Cardiac muscle cell (in vitro differentiated cells and primary cell): ENCODE results near the gene ALDH16A1. TPM values are rescaled to one million over a fixed set of nuclear protein-coding genes. Genes with fewer than 3 reads are reported as not detected.
A peak's percentile ranks its signal among the peaks of the same experiment; 100 is the strongest.

Experiments used
- DNase-seq, 2 donors: peaks; one replicate each; pipeline versions ENCODE4 v3.0.0 to v3.0.0-alpha.2; 2010 to 2017; ENCODE audit warnings: low read depth in 1 of 2, low spot score in 1 of 2
- H3K27ac ChIP-seq: fragments of 200-600 bp; sonication (generic); 2 replicates; pipeline ENCODE4 v1.5.1; 2016
- H3K27me3 ChIP-seq: fragments of 200-600 bp; sonication (generic); 2 replicates; pipeline ENCODE4 v1.6.0; 2016; ENCODE audit warnings: control low read depth
- H3K36me3 ChIP-seq: fragments of 200-600 bp; sonication (generic); 2 replicates; pipeline ENCODE4 v1.5.1; 2016; ENCODE audit warnings: control low read depth
- H3K4me1 ChIP-seq: fragments of 200-600 bp; sonication (generic); 2 replicates; pipeline ENCODE4 v1.8.1; 2017; ENCODE audit warnings: low read depth, mild to moderate bottlenecking, mixed run types
- H3K4me3 ChIP-seq: fragments of 200-600 bp; sonication (generic); 2 replicates; pipeline ENCODE4 v1.5.1; 2016; ENCODE audit warnings: mild to moderate bottlenecking
- H3K9me3 ChIP-seq: fragments of 200-600 bp; sonication (generic); 2 replicates; pipeline ENCODE4 v1.5.1; 2017; ENCODE audit warnings: low read depth, mild to moderate bottlenecking, control low read depth
- CTCF ChIP-seq: IDR thresholded peaks from 2 replicates; pipeline ENCODE4 v1.5.1; 2012; ENCODE audit warnings: low read depth, mild to moderate bottlenecking, low read length
- polyA plus RNA-seq: library from polyadenylated mRNA; unstranded; fragments of >200 nt; fragmentation: Nextera tagmentation; extraction: Ambion mirVana; gene quantifications from 2 replicates; pipeline ENCODE4 v1.2.1, GENCODE V29; 2016
- total RNA-seq: library from RNA; depleted of rRNA; stranded (reverse); fragments of >200 nt; gene quantifications from 2 replicates; pipeline ENCODE4 v1.2.3, GENCODE V29; 2016

The ALDH16A1 gene
- total and polyA plus RNA-seq, 2 experiments from 2014 or later = 37.3 to 46.4 TPM

- no peak for TF ChIP-seq CTCF
- no peaks in the 10 kb centered on the region for H3K36me3 ChIP-seq
- no peaks in the 10 kb centered on the region for H3K9me3 ChIP-seq
- no peak overlapping the region for H3K27ac ChIP-seq
- H3K27me3 ChIP-seq = no peaks in the 10 kb centered on the region
- H3K4me3 ChIP-seq = no peak overlapping the region
- no peaks in the 10 kb centered on the region for H3K4me1 ChIP-seq
- DNase-seq = no peak
These were observed 4.6 kb upstream of the ALDH16A1 start for GRCh38 chr19:49448432-49448786.

- H3K27me3 ChIP-seq = no peaks in the 10 kb centered on the region
- no peak for TF ChIP-seq CTCF
- no peaks in the 10 kb centered on the region for H3K9me3 ChIP-seq
- DNase-seq = no peak
- no peaks in the 10 kb centered on the region for H3K36me3 ChIP-seq
- no peak overlapping the region for H3K27ac ChIP-seq
- peaks cover 2% of the 10 kb centered on the region for H3K4me1 ChIP-seq
- peak overlapping the region; percentile 82 for H3K4me3 ChIP-seq
These were observed 2.6 kb upstream of the ALDH16A1 start for GRCh38 chr19:49450405-49450804.

- peak; percentile 24 for TF ChIP-seq CTCF
- H3K27ac ChIP-seq = peak within 1 kb of the TSS; percentile 97
- no peaks in the 10 kb centered on the region for H3K27me3 ChIP-seq
- peaks cover 2% of the 10 kb centered on the region for H3K4me1 ChIP-seq
- peak within 1 kb of the TSS; percentile 82 for H3K4me3 ChIP-seq
- DNase-seq = peak; percentile 98 to 99
- no peaks in the 10 kb centered on the region for H3K36me3 ChIP-seq
- H3K9me3 ChIP-seq = no peaks in the 10 kb centered on the region
These were observed 1.4 kb upstream of the ALDH16A1 start, which contains the start of gene PIH1D1 for GRCh38 chr19:49451430-49452181. Gene PIH1D1 (minus strand): TSS chr19:49451814. CDS start chr19:49451574, 240 bp downstream.

- Histone ChIP-seq H3K4me1 (peaks cover 2% of the 10 kb centered on the region), H3K9me3 (no peaks in the 10 kb centered on the region), H3K27me3 (no peaks in the 10 kb centered on the region), H3K4me3 (peak overlapping the region; percentile 76), H3K27ac (peak overlapping the region; percentile 97), H3K36me3 (no peaks in the 10 kb centered on the region)
- DNase-seq = peak in 1 of 2 donors; percentile 8
- TF ChIP-seq CTCF = no peak
These were observed 774 bp downstream of the ALDH16A1 start for GRCh38 chr19:49453757-49454240.

- Histone ChIP-seq H3K36me3 (peaks cover 3% of the 10 kb centered on the region), H3K4me1 (peaks cover 2% of the 10 kb centered on the region), H3K4me3 (no peak overlapping the region), H3K27ac (no peak overlapping the region), H3K9me3 (no peaks in the 10 kb centered on the region), H3K27me3 (no peaks in the 10 kb centered on the region)
- no peak for DNase-seq
- no peak for TF ChIP-seq CTCF
These were observed 2.7 kb downstream of the ALDH16A1 start for GRCh38 chr19:49455773-49456172.
